ENCODE data around the gene ITGBL1.

ITGBL1 gene

DNA sequence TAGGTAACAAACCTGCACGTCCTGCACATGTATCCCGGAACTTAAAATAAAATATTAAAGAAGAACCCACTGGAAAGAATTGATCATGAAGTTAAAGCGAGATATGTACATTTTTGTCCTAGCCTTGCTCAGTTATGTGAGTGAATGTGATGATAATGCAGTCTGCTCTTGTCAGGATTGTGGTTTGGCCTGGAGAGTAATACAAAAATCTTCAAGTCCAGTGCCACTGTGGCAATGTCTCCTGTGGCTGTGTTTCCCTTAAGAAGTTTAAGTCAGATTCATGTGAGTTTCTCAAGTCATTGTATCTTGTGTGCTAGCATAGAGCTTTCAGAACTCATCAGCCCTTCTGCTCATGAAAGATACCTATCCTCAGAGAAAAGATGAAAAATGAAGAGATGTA, 18.0 kb upstream of the ITGBL1 start:
- Histone ChIP-seq H3K9me3 (no peaks in the 10 kb centered on the region), H3K4me1 (ENCODE audit: control insufficient read depth in 1 of 2, insufficient read depth in 1 of 2, low read depth in 1 of 2, low read length in 1 of 2) (no peaks in the 10 kb centered on the region), H3K27me3 (no peaks in the 10 kb centered on the region), H3K27ac (no peak overlapping the region), H3K4me3 (ENCODE audit: low read depth in 1 of 2, low read length in 1 of 2) (no peak overlapping the region), H3K36me3 (no peaks in the 10 kb centered on the region)
- TF ChIP-seq, protein P1, sequence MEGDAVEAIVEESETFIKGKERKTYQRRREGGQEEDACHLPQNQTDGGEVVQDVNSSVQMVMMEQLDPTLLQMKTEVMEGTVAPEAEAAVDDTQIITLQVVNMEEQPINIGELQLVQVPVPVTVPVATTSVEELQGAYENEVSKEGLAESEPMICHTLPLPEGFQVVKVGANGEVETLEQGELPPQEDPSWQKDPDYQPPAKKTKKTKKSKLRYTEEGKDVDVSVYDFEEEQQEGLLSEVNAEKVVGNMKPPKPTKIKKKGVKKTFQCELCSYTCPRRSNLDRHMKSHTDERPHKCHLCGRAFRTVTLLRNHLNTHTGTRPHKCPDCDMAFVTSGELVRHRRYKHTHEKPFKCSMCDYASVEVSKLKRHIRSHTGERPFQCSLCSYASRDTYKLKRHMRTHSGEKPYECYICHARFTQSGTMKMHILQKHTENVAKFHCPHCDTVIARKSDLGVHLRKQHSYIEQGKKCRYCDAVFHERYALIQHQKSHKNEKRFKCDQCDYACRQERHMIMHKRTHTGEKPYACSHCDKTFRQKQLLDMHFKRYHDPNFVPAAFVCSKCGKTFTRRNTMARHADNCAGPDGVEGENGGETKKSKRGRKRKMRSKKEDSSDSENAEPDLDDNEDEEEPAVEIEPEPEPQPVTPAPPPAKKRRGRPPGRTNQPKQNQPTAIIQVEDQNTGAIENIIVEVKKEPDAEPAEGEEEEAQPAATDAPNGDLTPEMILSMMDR (IDR thresholded peaks at IDR 0.05) = no peak

DNA sequence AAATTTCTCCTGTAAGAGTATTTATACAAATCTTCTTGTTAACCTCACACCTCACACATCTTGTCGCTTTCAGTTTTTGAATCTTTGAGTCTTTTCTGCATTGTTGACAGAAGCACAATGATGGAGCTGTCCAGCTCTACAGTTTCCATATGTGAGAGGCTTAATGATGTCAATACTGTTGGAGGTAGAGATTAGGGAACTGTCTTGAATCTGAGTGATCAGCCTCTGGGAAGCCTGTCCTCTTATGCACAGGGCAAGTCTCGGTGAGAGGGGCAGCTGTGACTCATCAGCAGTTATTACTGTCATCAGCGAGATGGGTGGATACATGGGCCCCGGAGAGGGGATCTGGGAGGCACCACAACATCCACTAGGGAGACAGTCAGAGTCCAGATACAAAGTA, 4.6 kb upstream of the ITGBL1 start:
- no peaks in the 10 kb centered on the region for H3K9me3 ChIP-seq
- H3K27me3 ChIP-seq = peaks cover 11% of the 10 kb centered on the region
- H3K36me3 ChIP-seq = no peaks in the 10 kb centered on the region
- H3K27ac ChIP-seq = no peak overlapping the region
- TF ChIP-seq, protein P1 (IDR thresholded peaks at IDR 0.05) = no peak
- H3K4me1 ChIP-seq (ENCODE audit: control insufficient read depth in 1 of 2, insufficient read depth in 1 of 2, low read depth in 1 of 2, low read length in 1 of 2) = no peaks in the 10 kb centered on the region
- H3K4me3 ChIP-seq (ENCODE audit: low read depth in 1 of 2, low read length in 1 of 2) = no peak overlapping the region

DNA sequence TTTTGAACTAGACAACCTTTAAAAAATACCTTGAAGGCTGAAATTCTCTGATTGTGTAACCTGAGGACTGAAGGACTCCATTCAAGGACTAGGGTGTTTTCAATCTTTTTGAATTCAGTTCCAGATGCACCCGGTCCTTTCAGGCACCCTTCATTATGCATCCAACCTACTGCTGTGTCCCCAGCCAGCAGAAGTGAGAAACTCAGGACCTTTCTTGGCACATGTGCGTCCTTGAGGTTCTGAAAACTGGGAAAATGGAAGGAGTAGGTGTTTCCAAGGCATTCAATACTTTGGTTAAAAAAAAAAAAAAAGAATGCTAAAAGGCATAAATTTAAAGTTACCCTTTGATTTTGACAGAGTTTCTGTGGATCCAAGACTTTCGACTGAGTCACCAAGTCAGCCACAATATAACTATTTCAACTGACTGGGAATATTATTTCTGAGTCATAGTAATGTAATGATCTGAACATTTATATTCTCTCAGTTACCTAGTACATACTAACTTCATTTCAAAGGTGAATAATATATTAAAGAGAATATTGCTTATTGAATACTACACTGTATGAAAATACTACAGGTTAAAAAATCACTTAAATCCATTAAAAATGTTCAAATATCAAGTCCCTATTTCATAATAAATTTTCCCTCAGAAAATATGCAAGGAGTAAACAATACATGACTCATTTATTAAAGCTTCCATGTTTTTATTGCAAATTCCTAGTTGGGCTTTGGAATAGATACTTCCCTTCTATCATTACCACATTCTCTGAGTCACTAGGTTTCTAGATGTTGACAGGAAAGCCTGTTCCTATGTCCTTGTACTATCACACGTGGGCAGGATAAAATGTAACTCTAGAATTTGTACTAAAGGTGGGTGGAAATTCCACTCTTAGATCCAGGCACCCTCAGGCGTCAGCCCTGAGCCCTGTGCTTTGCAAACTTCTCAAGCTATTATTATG, 2.4 kb upstream of the ITGBL1 start:
- H3K4me1 ChIP-seq (ENCODE audit: control insufficient read depth in 1 of 2, insufficient read depth in 1 of 2, low read depth in 1 of 2, low read length in 1 of 2) = no peaks in the 10 kb centered on the region
- peaks cover 34% of the 10 kb centered on the region for H3K27me3 ChIP-seq
- no peaks in the 10 kb centered on the region for H3K36me3 ChIP-seq
- TF ChIP-seq, protein P1 (IDR thresholded peaks at IDR 0.05) = no peak
- no peak overlapping the region for H3K27ac ChIP-seq
- no peaks in the 10 kb centered on the region for H3K9me3 ChIP-seq
- H3K4me3 ChIP-seq (ENCODE audit: low read depth in 1 of 2, low read length in 1 of 2) = no peak overlapping the region

DNA sequence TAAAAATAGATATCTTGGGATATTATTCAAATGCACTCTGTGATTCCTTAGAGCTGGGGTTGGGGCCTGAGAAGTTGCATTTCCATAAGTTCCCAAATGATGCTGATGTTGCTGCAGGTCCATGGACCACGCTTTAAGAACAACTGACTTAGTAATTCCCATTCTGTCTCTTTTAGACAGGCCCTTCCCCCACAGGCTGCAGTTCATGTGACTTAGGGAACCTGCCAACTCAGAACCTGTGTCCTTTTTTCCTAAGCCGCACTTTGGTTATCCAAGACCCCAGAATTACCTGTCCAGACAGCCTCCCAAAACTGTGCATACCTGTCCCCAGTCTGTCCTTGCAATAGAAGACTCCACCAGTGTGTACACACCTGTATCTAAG, 1.7 kb upstream of the ITGBL1 start:
- Histone ChIP-seq H3K4me1 (ENCODE audit: control insufficient read depth in 1 of 2, insufficient read depth in 1 of 2, low read depth in 1 of 2, low read length in 1 of 2) (no peaks in the 10 kb centered on the region), H3K36me3 (no peaks in the 10 kb centered on the region), H3K9me3 (no peaks in the 10 kb centered on the region), H3K4me3 (ENCODE audit: low read depth in 1 of 2, low read length in 1 of 2) (no peak overlapping the region), H3K27ac (no peak overlapping the region), H3K27me3 (peaks cover 37% of the 10 kb centered on the region)
- TF ChIP-seq, protein P1 (IDR thresholded peaks at IDR 0.05) = no peak

DNA sequence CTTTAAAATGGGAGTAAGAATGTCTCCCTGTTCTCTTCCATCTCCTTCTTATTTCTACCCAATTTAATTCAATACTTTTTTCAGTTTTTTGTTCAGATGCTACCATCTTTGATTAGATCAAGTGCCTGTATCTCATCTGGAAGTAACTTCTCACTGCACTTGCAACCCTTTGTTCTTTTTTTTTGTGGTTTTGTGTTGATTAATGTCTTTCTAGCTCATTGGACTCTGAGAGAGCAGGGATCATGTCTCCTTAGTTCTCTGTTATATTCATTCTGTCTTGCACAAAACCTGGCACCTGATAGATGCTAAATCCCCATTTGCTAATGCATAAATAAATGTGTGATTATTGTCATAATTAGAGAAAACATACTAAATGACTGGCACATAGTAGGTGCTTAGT, 834 bp upstream of the ITGBL1 start:
- Histone ChIP-seq H3K9me3 (no peaks in the 10 kb centered on the region), H3K4me1 (ENCODE audit: control insufficient read depth in 1 of 2, insufficient read depth in 1 of 2, low read depth in 1 of 2, low read length in 1 of 2) (no peaks in the 10 kb centered on the region), H3K36me3 (no peaks in the 10 kb centered on the region), H3K27me3 (peaks cover 37% of the 10 kb centered on the region), H3K4me3 (ENCODE audit: low read depth in 1 of 2, low read length in 1 of 2) (no peak overlapping the region), H3K27ac (no peak overlapping the region)
- TF ChIP-seq, protein P1 (IDR thresholded peaks at IDR 0.05) = no peak

All from neutrophil (primary cell).